ENCODE data around the gene USP24.

The USP24 gene

DNA sequence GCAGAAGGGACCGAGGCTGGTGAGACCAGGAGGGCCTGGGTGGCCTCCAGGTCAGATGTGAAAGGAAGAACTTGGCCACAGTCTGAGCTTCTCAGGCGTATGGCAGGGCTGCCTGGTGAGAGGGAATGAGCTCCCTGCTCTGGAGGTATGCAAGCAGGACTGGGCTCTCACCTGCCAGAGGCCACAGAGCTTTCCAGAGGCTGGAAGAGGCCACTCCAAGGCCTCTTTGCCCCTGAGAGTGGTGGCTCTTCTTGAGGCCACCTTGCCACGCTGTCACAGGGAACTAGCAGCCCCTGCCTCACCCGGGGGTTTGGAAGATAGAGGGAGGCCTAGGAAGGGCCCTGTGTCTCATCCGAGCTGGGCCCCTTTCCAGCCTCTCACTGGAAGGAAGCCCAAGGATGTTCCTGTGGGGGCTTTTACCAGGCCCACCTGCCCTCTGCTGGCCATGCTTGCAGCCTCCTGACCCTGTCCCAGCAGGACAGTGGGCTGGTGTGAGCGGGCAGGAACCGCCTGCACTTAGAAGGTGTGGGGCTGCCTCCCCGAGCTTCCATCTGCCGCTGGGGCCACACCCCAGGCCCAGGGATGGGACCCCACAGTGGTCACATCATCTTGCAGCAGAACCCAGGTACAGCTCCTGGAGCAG lies 165.8 kb downstream of the USP24 start:
- no peak overlapping the region for H3K4me3 ChIP-seq (ENCODE audit: low read length)
- no peak for DNase-seq (ENCODE audit: low read depth)
- TF ChIP-seq, protein P1, sequence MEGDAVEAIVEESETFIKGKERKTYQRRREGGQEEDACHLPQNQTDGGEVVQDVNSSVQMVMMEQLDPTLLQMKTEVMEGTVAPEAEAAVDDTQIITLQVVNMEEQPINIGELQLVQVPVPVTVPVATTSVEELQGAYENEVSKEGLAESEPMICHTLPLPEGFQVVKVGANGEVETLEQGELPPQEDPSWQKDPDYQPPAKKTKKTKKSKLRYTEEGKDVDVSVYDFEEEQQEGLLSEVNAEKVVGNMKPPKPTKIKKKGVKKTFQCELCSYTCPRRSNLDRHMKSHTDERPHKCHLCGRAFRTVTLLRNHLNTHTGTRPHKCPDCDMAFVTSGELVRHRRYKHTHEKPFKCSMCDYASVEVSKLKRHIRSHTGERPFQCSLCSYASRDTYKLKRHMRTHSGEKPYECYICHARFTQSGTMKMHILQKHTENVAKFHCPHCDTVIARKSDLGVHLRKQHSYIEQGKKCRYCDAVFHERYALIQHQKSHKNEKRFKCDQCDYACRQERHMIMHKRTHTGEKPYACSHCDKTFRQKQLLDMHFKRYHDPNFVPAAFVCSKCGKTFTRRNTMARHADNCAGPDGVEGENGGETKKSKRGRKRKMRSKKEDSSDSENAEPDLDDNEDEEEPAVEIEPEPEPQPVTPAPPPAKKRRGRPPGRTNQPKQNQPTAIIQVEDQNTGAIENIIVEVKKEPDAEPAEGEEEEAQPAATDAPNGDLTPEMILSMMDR (IDR thresholded peaks at IDR 0.05; ENCODE audit: insufficient read depth, low read depth, low read length, missing control alignments): no peak

DNA sequence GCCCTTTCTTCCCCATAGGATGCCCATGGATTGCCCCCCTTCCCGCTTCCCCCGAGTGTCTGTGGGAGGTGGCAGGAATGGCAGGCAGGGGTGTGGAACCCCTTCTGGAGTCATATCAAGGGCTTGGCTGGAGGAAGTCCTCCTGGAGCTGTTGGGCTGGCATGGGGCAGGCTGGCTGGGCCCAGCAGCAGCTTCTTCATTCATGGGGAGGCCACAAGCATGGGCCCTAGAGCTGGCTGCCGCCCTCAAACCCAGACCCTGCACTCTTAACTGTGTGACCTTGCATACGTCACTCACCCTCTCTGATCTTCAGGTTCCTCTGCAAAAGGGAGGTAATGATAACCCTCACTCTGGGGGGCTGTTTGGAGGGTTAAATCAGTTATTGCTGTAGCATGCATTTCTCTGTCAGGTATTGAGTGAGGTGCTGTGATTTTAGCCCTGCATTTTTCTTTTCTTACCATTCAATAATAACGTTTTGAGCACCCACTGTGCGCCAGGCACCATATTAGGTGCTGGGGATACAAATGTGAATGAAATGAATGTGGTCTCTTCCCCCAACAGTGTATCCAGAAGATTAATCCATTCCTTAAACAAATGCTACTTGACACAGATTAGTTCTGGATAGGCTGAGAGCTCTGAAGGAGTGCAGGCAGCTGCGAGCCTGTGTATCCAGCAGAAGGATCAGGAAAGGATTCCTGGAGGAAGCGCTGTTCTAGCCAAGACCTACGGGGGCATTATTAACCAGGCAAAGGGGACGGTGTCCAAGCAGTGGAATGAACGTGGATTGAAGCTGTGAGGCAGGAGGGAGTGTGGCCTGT lies 166.5 kb downstream of the USP24 start:
- TF ChIP-seq, protein P1 (IDR thresholded peaks at IDR 0.05; ENCODE audit: insufficient read depth, low read depth, low read length, missing control alignments): no peak
- DNase-seq (ENCODE audit: low read depth): no peak
- no peak overlapping the region for H3K4me3 ChIP-seq (ENCODE audit: low read length)

- H3K4me3 ChIP-seq (ENCODE audit: low read length): no peak overlapping the region
- TF ChIP-seq, protein P1 (IDR thresholded peaks at IDR 0.05; ENCODE audit: insufficient read depth, low read depth, low read length, missing control alignments): no peak
- no peak for DNase-seq (ENCODE audit: low read depth)
These were observed 167.6 kb downstream of the USP24 start for GRCh38 chr1:55047611-55048010.

- TF ChIP-seq, protein P1 (IDR thresholded peaks at IDR 0.05; ENCODE audit: insufficient read depth, low read depth, low read length, missing control alignments): no peak
- DNase-seq (ENCODE audit: low read depth): no peak
- no peak overlapping the region for H3K4me3 ChIP-seq (ENCODE audit: low read length)
These were observed 168.3 kb downstream of the USP24 start for GRCh38 chr1:55046871-55047270.

- no peak for DNase-seq (ENCODE audit: low read depth)
- TF ChIP-seq, protein P1 (IDR thresholded peaks at IDR 0.05; ENCODE audit: insufficient read depth, low read depth, low read length, missing control alignments): no peak
- no peak overlapping the region for H3K4me3 ChIP-seq (ENCODE audit: low read length)
These were observed 169.7 kb downstream of the USP24 start for GRCh38 chr1:55045430-55045829.

DNA sequence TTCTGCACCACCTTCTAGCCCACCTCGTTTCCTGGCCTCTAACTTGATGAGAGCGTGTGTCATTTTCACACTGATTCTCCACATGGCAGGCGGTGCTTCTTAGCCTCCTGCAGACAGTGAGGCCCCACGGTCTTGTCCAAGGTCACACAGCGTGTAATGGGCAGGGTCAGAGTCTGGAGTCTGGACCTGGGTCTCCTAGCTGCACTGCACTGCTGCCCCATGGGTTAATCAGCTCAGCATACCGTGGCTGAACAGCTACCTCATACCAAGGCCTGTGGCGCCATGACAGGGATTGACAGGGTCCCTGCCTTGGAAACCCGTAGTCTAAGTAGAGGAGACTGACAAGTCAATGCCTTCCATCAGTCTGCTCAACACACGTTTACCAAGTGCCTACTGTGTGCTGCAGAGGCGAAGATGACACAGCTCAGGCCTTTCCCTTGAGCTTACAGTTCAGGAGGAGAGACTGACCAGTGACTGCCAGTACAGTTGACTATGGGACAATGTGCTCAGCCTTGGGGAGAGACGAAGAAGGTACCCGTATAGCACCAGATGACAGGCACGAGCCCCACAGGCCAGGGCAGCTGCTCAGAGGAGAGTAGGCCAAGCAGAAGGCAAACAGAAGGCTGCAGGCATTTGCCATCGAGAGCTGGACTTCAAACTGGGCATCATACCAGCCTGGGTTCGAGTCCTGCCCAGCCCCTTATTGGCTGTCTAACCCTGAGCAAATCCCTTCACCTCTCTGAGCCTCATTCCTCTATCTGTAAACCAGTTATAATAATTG lies 170.4 kb downstream of the USP24 start:
- no peak overlapping the region for H3K4me3 ChIP-seq (ENCODE audit: low read length)
- TF ChIP-seq, protein P1 (IDR thresholded peaks at IDR 0.05; ENCODE audit: insufficient read depth, low read depth, low read length, missing control alignments): no peak
- DNase-seq (ENCODE audit: low read depth): no peak

All from epithelial cell of esophagus (primary cell).